ENCODE data around the gene CSNK2A2.

The CSNK2A2 gene

GRCh38 chr16:58137581-58137980 is 60.3 kb downstream of the CSNK2A2 start:
- DNase-seq: no peak

GRCh38 chr16:58129097-58129936 is 68.6 kb downstream of the CSNK2A2 start, which contains the start of gene CFAP20:
TSS of gene CFAP20 (minus strand) at chr16:58129381. CDS start at chr16:58129115, 266 bp downstream.
- peak; percentile 98 for DNase-seq

- DNase-seq: peak; percentile 19
Observed at GRCh38 chr16:58128711-58129096, 69.2 kb downstream of the CSNK2A2 start.

- DNase-seq: no peak
Observed at GRCh38 chr16:58128181-58128631, 69.7 kb downstream of the CSNK2A2 start.

- peak; percentile 8 for DNase-seq
Observed at GRCh38 chr16:58127634-58128033, 70.3 kb downstream of the CSNK2A2 start.

- DNase-seq: peak; percentile 33
Observed at GRCh38 chr16:58127033-58127556, 70.8 kb downstream of the CSNK2A2 start.

GRCh38 chr16:58126451-58126961 is 71.4 kb downstream of the CSNK2A2 start:
- no peak for DNase-seq

GRCh38 chr16:58125781-58126335 is 72.0 kb downstream of the CSNK2A2 start:
- DNase-seq: no peak

- DNase-seq: no peak
Observed at GRCh38 chr16:58125041-58125440, 72.9 kb downstream of the CSNK2A2 start.

GRCh38 chr16:58124601-58124915 is 73.3 kb downstream of the CSNK2A2 start:
- no peak for DNase-seq

GRCh38 chr16:58123896-58124600 is 73.9 kb downstream of the CSNK2A2 start:
- DNase-seq: no peak

- no peak for DNase-seq
Observed at GRCh38 chr16:58121132-58121531, 76.8 kb downstream of the CSNK2A2 start.

- DNase-seq: no peak
Observed at GRCh38 chr16:58120234-58120633, 77.7 kb downstream of the CSNK2A2 start.

GRCh38 chr16:58119509-58119845 is 78.4 kb downstream of the CSNK2A2 start:
- DNase-seq: no peak

GRCh38 chr16:58118801-58119508 is 79.0 kb downstream of the CSNK2A2 start:
- DNase-seq: no peak

- no peak for DNase-seq
Observed at GRCh38 chr16:58116529-58116928, 81.4 kb downstream of the CSNK2A2 start.

- DNase-seq: no peak
Observed at GRCh38 chr16:58116081-58116480, 81.8 kb downstream of the CSNK2A2 start.

GRCh38 chr16:58114827-58115825 is 82.8 kb downstream of the CSNK2A2 start:
- no peak for DNase-seq

GRCh38 chr16:58111302-58111627 is 86.6 kb downstream of the CSNK2A2 start:
- no peak for DNase-seq

GRCh38 chr16:58110571-58111301 is 87.2 kb downstream of the CSNK2A2 start:
- no peak for DNase-seq

GRCh38 chr16:58109881-58110280 is 88.0 kb downstream of the CSNK2A2 start:
- no peak for DNase-seq

Measured in OCI-M1 (cell line).